DOHH2 (cell line): Measurements from ENCODE around the gene CDH12.

Source experiments
- H3F3A ChIP-seq: fragments of 200-600 bp; sonication (generic), shearing (Covaris generic); 2 replicates; pipeline ENCODE4 v1.6.0; 2016; ENCODE audit warnings: antibody characterized with exemption, mild to moderate bottlenecking; ENCODE audit not compliant: control insufficient read depth, insufficient read depth
- H3K27ac ChIP-seq: fragments of 200-600 bp; sonication (generic); 2 replicates; pipeline ENCODE4 v1.5.1; 2014; ENCODE audit warnings: low read depth, mild to moderate bottlenecking, low read length, moderate library complexity
- H3K27me3 ChIP-seq: fragments of 200-600 bp; sonication (generic); 2 replicates; pipeline ENCODE4 v1.6.1; 2014; ENCODE audit warnings: mild to moderate bottlenecking, low read length, mixed read lengths; ENCODE audit not compliant: control insufficient read depth
- H3K36me3 ChIP-seq: fragments of 200-600 bp; sonication (generic); 2 replicates; pipeline ENCODE4 v1.6.1; 2014; ENCODE audit warnings: mild to moderate bottlenecking, low read length, moderate library complexity, mixed read lengths; ENCODE audit not compliant: control insufficient read depth
- H3K4me1 ChIP-seq: fragments of 200-600 bp; sonication (generic); 2 replicates; pipeline ENCODE4 v1.6.1; 2014; ENCODE audit warnings: mild to moderate bottlenecking, low read length, mixed read lengths; ENCODE audit not compliant: control insufficient read depth
- H3K4me2 ChIP-seq: fragments of 200-600 bp; sonication (generic); 2 replicates; pipeline ENCODE4 v1.6.0; 2014; ENCODE audit warnings: mild to moderate bottlenecking, low read length, moderate library complexity
- H3K4me3 ChIP-seq: fragments of 200-600 bp; sonication (generic); 2 replicates; pipeline ENCODE4 v1.5.1; 2014; ENCODE audit warnings: mild to moderate bottlenecking, low read length, mixed read lengths
- H3K79me2 ChIP-seq: fragments of 200-600 bp; sonication (generic); 2 replicates; pipeline ENCODE4 v1.6.1; 2014; ENCODE audit warnings: mild to moderate bottlenecking, low read length, mixed read lengths; ENCODE audit not compliant: control insufficient read depth
- H3K9me2 ChIP-seq: fragments of 200-600 bp; sonication (generic); replicated peaks from 2 replicates; pipeline ENCODE4 v1.6.1; 2014; ENCODE audit warnings: mild to moderate bottlenecking, low read length, mixed read lengths; ENCODE audit not compliant: control insufficient read depth
- H3K9me3 ChIP-seq: fragments of 200-600 bp; sonication (generic); 2 replicates; pipeline ENCODE4 v1.6.1; 2014; ENCODE audit warnings: antibody characterized with exemption, low read length, mixed read lengths; ENCODE audit not compliant: control insufficient read depth, insufficient read depth
- H4K20me1 ChIP-seq: fragments of 200-600 bp; sonication (generic); 2 replicates; pipeline ENCODE4 v1.6.0; 2014; ENCODE audit warnings: low read depth, mild to moderate bottlenecking, antibody characterized with exemption, low read length, moderate library complexity; ENCODE audit not compliant: control insufficient read depth, insufficient read depth
- CTCF ChIP-seq: fragments of 200-600 bp; sonication (generic); IDR thresholded peaks from one replicate; pipeline ENCODE4 v1.5.1; 2014; ENCODE audit warnings: antibody characterized with exemption, mild to moderate bottlenecking, low read depth, low read length; ENCODE audit not compliant: poor library complexity, severe bottlenecking
- EZH2phosphoT487 ChIP-seq: fragments of 200-600 bp; sonication (generic); IDR thresholded peaks from 2 replicates; pipeline ENCODE4 v1.6.1; 2017; ENCODE audit warnings: borderline replicate concordance, mild to moderate bottlenecking, antibody characterized with exemption, low read length, moderate library complexity, mixed read lengths

The CDH12 gene

GRCh38 chr5:22598796-22599195 is 254.3 kb downstream of the CDH12 start:
- no peaks in the 10 kb centered on the region for H3K36me3 ChIP-seq
- no peaks in the 10 kb centered on the region for H4K20me1 ChIP-seq
- no peak overlapping the region for H3K27ac ChIP-seq
- no peak overlapping the region for H3K4me2 ChIP-seq
- no peaks in the 10 kb centered on the region for H3K79me2 ChIP-seq
- H3K27me3 ChIP-seq = no peaks in the 10 kb centered on the region
- no peaks in the 10 kb centered on the region for H3K4me1 ChIP-seq
- TF ChIP-seq CTCF = no peak
- no peak for TF ChIP-seq EZH2phosphoT487
- H3F3A ChIP-seq = no peaks in the 10 kb centered on the region
- no peaks in the 10 kb centered on the region; the same call in 1 of the 2 replicates for H3K9me3 ChIP-seq
- H3K4me3 ChIP-seq = no peak overlapping the region
- no peaks in the 10 kb centered on the region for H3K9me2 ChIP-seq

DNA sequence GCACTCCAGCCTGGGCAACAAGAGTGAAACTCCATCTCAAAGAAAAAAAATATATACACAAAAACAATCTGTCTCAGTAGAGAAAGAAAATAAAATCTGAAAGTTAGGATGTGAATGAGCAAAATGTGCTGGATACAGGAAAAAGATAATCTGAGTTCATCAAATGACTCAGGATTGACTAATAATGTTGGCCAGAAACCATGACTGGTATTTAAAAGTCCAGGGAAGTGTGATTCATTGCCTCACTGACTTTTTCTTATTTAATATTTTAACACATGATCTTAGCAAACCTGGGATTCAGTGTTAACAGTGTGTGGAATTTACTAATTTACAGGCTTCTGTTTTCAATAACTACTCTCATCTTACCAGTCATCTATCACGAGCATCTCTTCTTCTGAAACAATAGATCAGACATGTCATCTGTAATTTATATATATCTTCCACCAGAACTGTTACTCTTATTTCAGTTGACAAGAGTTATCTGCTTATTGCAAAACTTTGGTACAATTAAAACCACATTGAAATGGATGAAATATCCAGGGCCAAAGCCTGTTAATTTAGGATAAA is 256.7 kb downstream of the CDH12 start:
- H3K4me2 ChIP-seq = no peak overlapping the region

DNA sequence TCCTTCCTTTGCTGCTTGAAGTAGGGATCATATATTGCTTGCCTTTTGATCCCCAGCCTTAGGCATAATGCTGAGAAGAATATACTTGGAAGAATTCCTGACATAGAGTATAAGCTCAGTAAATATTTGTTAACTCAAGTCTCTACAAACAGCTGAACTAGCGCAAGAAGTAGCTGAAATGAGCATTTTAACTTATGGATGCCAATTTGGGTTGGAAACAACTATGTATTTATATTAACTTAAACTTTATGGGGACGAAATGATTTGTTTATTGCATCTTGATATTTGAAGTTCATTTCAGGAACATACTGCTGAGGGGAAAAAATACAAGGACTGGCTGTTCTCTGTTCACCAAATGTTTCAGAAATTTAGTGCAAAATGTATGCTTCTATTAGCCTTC is 258.7 kb downstream of the CDH12 start:
- Histone ChIP-seq H4K20me1 (no peaks in the 10 kb centered on the region), H3F3A (no peaks in the 10 kb centered on the region), H3K27me3 (no peaks in the 10 kb centered on the region), H3K9me3 (no peaks in the 10 kb centered on the region; the same call in 1 of the 2 replicates), H3K4me1 (no peaks in the 10 kb centered on the region), H3K4me3 (no peak overlapping the region), H3K27ac (no peak overlapping the region), H3K9me2 (no peaks in the 10 kb centered on the region), H3K79me2 (no peaks in the 10 kb centered on the region), H3K4me2 (no peak overlapping the region), H3K36me3 (no peaks in the 10 kb centered on the region)
- no peak for TF ChIP-seq CTCF

More for the DNA sequence above, 256.7 kb downstream of the CDH12 start:
- Histone ChIP-seq H4K20me1 (no peaks in the 10 kb centered on the region), H3K27ac (no peak overlapping the region), H3K27me3 (no peaks in the 10 kb centered on the region), H3K4me1 (no peaks in the 10 kb centered on the region), H3K79me2 (no peaks in the 10 kb centered on the region), H3K9me2 (no peaks in the 10 kb centered on the region), H3F3A (no peaks in the 10 kb centered on the region), H3K9me3 (no peaks in the 10 kb centered on the region; the same call in 1 of the 2 replicates), H3K4me3 (no peak overlapping the region), H3K36me3 (no peaks in the 10 kb centered on the region)
- TF ChIP-seq EZH2phosphoT487 (no peak), CTCF (no peak)
